Middle frontal gyrus (tissue), 1 donor: ENCODE results near the gene DLG2.
"Not testable (repeated sequence)": the region's sequence is repeated elsewhere in the genome, so short reads cannot be mapped to it uniquely, and the experiment has no call there.

Experiments
- DNase-seq: peaks from one replicate; pipeline ENCODE4 v3.0.0-alpha.2; 2015; ENCODE audit warnings: low spot score; ENCODE audit errors: extremely low spot score

Gene DLG2

DNA sequence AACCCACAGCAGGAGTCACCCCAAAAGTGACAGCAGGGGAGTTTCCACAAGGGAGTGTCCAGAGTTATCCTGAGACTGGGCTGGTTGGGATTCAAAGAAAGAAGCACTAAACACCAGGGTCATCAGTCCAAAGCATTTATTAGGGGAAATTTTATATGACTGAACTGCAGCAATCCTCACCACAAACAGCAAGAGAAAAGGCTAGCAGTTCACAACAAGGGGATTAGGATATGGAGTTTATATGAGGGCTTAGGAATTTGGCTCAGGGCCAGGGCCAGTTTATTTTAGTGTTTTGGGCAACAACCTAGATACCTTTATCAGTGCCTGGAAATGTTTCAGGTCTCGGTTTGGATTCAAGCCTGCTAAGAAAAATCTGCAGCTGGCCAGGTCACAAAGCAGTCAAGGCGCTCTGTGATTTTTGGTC is 16.1 kb upstream of the DLG2 start:
- DNase-seq, result no peak

DNA sequence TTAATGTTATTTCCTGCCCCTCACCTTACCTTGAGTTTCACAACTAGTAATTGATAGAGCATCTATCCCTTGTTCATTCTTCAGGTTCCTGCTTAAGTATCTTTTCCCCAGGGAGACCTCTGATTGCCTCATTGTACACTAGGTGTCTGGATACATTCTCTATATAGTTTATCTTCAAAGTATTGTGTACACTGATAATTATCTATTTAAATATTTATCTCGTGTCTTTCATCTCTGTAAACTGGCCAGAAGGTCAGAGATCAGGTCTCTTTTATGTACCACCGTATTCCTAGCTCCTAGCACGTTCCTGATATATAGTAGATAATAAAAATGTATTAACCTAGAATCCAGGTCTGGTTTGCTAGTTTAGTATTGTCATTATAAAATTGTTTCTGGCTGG is 7.6 kb upstream of the DLG2 start:
- no peak for DNase-seq

DNA sequence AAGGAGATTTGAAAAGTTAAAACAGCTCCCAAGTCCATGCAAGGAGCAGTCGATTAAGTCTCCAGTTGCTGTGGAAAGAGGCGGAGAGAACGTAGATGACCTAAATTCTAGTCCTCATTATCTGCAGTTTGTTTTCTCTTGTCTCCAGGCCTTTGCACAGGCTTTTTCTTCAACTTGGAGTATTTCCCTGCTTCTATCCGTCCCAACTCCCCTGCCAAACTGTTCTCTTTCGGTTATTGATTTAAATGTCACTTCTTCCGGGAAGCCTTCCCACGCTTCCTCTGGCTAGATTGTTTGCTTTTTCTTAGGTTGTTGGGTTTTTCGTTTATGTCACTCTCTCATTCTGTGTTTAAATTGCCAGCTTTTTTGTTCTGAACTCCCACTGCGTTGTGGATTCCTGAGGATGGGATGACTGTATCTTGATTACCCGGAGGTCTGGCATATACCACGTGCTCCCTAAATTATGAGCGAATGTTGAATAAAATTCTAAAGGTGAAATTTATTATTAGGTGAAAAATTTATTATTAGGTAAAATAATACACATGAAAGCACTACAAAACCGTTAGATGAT is 1.7 kb upstream of the DLG2 start:
- DNase-seq, result no peak

DNA sequence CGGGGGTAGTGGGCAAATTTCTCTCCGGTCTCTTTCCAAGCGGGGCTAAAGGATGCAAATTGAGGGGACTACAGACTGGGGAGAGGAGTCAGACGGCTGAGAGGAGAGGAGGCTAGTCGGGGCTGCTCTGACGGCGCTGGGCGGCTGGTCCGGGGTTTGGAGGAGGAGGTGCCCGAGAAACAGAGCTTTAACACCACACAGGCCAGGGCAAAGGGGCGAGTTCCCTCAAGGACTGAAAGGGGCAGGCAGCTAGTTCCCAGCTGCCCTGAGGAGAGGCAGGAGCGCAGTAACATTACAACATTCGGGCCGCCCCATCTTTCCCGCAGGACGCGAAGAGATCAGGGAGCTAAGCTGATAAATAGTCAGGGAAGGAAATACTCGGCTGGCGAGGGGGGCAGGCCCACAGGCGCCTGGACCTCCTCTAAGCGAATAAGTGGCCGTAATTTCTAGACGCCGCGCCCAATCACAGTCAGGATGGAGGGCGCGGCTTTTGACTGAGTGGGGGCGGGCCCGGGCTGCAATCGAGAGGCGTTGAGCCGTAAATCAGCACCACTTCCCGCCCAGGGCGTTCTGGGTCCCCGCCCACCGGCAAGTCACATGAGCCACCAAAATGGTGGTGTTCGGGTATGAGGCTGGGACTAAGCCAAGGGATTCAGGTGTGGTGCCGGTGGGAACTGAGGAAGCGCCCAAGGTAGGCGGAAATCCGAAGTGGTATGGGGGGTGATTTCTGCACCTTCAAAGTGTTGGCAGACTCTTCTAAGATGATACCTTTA is 1.0 kb upstream of the DLG2 start, which contains the start of gene TMEM126B:
Gene TMEM126B, plus strand, starts transcription at position 596 of the 773 bp plus-strand sequence. Its CDS starts 15 bp downstream, at position 611.
- peak; percentile 97 for DNase-seq

DNA sequence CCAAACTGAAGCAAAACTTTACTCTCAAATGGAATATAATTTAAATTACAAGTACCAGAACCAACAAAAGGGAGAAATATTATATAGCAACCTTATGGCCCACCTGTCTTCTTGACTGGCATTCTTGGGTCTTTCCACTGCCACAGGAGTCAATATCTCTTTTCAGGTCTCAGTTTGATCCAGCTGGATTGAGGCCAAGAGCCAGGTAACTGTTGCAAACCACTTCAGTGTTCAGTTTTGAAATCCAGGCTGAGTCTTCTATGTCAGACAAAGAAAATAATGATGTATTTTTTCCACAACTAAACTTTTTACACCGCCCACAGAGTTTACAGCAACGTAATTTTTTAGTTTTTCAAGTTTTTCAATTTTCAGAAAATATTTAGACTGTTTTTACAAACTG is 648 bp downstream of the DLG2 start:
- DNase-seq, result no peak

DNA sequence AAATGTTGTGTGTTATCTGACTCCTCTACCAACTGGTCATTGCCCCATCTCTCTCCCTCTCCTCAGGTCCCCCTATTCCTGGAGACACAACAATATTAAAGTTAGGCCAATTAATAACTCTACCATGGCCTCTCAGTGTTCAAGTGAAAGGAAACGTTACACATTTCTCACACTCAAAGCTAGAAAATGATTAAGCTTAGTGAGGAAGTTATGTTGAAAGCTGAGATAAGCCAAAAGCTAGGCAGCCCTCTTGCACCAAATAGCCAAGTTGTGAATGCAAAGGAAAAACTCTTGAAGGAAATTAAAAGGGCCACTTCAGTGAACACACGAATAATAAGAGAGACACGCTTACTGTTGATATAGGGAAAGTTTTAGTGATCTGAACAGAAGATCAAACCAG is 6.9 kb downstream of the DLG2 start:
- no peak for DNase-seq

DNA sequence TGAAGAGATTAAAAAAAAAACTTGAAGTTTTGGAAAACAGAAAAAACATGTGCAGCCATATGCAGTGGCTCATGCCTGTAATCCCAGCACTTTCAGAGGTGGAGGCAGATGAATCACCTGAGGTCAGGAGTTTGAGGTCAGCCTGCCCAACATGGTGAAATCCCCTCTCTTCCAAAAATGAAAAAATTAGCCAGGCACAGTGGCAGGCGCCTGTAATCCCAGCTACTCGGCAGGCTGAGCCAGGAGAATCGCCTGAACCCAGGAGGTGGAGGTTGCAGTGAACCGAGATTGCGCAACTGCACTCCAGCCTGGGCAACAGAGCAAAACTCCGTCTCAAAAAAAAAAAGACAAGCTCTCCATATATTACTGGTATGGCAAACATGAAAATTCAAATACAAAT is 7.6 kb downstream of the DLG2 start:
- no peak for DNase-seq

DNA sequence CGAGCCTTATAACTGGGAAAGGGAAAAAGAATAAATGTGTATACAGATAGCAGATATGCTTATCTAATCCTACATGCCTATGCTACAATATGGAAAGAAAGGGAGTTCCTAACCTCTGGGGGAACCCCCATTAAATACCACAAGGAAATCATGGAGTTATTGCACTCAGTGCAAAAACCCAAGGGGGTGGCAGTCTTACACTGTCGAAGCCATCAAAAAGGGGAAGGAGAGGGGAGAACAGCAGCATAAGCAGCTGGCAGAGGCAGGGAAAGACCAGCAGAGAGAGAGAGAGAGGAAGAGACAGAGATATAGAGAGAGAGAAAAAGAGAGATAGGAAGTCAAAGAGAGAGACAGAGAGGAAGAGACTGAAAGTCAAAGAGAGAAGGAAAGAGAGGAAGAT is 15.5 kb downstream of the DLG2 start:
- not testable (repeated sequence) for DNase-seq

DNA sequence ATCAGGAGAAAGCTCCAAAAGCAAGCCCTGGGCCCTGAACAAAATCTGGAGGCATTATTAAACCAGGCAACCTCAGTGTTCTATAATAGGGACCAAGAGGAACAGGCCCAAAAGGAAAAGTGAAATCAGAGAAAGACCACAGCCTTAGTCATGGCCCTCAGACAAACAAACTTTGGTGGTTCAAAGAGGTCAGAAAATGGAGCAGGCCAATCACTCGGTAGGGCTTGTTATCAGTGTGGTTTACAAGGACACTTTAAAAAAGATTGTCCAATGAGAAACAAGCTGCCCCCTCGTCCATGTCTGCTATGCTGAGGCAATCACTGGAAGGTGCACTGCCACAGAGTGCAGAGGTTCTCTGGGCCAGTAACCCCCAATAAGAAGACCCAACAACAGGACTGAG is 17.9 kb downstream of the DLG2 start:
- DNase-seq, result not testable (repeated sequence)

DNA sequence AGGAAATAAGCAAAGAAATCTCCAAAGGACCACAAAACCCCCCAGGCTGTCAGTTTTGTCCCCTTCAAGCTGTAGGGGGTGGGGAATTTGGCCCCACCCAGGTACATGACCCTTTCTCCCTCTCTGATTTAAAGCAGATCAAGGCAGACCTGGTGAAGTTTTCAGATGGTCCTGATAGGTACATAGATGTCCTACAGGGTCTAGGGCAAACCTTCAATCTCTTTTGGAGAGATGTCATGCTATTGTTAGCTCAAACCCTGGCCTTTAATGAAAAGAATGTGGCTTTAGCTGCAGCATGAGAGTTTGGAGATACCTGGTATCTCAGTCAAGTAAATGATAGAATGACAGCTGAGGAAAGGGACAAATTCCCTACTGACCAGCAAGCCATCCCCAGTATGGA is 18.5 kb downstream of the DLG2 start:
- not testable (repeated sequence) for DNase-seq

DNA sequence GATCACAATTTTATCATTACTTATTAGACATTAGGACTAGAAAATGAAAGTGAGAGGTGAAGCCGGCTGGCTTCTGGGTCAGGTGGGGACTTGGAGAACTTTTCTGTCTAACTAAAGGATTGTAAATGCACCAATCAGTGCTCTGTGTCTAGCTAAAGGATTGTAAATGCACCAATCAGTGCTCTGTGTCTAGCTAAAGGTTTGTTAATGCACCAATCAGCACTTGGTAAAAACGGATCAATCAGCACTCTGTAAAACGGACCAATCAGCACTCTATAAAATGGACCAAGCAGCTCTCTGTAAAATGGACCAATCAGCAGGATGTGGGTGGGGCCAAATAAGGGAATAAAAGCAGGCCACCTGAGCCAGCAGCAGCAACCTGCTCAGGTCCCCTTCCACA is 20.9 kb downstream of the DLG2 start:
- DNase-seq, result not testable (repeated sequence)

DNA sequence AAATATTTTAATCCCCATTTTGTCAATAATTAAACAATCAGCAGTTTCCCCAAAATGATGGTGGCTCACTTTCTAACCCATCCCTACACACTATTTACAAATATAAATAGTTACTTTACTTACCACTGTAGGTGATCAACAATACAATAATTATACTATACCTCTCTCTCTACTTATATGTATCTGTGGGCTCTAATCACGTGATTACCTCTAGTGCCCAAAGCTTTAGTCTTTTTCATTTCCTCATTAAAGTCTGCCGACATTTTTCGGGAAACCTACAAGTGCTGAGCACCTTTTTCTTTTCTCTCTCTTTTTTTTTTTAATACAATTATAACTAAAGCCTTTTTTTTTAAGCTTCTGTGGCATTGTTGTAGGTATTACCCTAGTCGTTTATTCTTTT is 23.9 kb downstream of the DLG2 start:
- DNase-seq, result no peak

DNA sequence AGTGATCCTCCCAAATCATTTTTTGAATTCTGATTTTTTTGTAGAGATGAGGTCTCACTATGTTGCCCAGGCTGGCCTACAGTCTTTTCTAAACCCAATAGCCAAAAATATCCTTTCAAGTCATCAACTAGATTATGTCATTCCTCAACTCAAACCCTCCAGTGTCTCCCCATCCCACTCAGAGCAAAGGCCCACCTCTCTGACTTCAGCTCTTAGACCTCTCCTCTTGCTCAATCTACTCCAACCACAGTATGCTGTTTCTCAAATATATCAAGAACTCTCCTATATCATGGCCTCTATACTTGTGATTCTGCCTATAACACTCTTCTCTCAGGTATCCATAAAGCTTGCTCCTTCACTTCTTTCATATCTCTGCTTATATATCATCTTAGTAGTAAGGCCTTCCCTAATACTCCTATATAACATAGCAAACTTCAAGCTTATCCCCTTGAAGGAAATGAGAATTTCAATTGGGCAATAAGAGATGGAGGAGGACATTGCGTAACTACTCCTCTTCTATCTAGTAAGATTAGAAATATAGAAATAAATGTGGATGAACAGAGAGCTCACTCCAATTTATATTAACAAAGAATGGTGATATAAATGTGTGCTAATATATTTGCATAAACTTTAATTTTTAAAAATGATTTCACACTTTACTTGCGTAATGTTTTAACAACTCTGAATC is 24.5 kb downstream of the DLG2 start:
- no peak for DNase-seq

DNA sequence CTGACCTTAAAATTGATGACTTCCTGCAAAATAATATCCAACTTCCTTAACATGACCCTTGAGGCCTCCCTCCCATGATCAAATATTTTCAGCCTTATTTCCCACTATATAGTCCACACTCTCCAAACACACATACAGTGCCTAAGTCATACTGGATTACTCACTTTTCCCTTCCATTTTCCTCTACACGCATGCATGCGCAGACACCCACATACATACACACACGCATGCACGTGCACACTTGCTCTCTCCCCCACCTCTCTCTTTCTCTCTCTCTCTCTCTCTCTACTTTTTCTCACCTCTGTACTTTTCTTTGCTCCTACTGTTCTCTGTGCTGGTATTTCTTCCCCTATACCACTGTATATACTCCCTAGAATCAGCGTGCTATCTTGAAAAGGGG is 28.1 kb downstream of the DLG2 start:
- no peak for DNase-seq

DNA sequence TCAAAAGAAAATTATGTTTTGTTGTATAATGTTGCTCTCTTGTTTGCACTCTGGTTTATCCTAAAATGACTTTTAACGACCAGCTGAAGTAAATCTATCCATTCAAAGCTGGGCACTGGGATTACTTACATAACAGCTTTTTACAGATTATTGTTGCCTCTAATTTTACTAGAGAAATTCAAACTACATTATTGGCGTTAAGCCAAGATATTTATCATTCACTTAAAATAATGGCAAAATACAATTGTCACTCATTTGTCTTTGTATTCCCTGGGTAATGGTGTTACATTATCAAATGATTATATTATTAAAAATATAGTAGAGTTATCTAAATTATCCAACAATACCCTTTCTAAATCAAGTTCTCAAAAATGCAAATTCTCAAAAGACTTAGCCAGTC is 30.3 kb downstream of the DLG2 start:
- DNase-seq, result no peak

DNA sequence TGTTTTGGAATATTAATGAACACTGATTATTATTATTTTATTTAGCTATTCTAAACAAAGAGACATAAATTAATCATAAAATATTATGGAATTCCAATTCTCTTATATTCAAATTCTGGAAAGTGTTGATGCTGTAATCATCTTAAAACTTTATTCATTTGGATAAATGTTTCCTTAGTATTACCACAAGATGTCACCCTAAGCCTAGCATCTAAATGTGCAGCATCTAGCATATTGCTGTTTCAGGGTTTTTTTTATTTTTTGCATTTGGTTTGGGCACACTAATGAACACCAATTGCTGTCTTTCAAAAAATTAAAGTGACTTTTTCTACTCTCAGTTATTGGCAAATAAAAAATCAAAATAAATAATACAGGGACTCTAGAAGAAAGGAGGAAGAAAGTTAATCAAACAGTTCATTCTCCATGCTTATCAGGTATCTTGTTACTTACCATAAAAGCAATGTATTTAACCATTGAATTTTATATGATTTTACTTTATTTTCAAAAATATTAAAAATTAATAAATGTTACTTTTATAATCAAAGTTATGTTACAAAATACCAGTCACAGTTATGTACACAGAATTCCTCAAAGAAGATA is 31.8 kb downstream of the DLG2 start:
- peak; percentile 20 for DNase-seq

DNA sequence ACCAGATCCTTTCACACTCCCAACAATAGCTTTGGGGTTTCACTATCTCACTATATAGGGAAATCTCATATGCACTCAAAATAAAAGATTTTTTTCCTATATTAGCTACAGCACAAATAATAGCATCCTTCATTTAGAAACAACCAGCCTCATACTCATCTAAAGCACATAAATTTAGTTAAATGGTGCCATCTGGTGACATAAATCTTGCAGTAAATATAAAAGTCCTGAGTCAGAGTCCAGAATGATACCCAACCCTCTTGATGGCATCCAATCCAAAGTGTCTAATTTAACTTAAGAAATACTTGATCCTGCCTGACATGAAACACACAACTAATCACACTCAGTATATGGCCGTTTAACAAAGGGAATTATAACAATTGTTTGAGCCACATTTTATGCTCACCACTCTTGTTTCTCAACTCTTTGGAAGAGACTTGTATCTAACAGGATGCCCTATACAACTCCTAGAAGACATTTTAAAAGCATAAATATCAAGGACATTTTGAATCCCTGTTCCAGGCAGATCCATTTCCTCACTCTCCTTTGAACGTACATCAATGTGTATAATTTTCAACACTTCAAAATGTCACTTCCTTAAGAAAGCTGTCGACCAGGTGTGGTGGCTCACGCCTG is 36.2 kb downstream of the DLG2 start:
- DNase-seq, result no peak

DNA sequence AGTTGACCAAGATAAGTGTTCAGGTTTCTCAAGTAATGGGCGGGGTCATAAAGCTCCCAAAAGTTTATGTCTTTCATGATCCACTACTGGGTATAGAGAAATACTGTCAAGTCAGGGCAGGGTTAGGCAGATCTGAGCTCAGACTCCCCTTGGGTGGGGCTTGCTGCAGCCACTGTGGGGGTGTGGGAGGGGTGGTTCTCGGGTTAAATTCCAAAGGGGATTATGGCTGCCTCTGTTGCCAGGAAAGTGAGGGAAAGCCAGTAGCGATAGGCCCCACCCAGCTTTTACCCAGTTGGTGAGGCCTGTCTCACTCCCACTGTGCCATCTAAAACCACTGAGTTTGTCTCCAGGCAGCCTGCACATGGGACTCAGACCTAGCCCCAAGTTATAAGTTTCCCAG is 37.8 kb downstream of the DLG2 start:
- no peak for DNase-seq

DNA sequence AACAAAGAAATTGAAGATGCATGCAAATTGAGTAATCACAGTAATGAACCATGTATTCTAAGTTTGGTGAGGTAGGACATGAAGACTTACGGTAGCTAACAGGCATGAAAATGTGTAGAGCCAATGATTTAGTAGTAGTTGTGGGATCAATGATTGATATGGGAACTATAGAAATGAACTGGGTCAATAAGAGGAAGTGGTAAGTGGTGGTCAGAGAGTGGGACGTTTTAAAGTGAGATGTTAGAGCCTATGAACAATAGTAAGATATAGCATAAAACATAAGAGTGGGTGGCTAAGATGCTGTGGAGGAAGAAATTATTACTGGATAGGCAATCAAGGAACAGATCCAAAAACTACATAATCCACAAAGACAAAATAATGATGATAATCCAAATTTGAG is 45.0 kb downstream of the DLG2 start:
- no peak for DNase-seq

DNA sequence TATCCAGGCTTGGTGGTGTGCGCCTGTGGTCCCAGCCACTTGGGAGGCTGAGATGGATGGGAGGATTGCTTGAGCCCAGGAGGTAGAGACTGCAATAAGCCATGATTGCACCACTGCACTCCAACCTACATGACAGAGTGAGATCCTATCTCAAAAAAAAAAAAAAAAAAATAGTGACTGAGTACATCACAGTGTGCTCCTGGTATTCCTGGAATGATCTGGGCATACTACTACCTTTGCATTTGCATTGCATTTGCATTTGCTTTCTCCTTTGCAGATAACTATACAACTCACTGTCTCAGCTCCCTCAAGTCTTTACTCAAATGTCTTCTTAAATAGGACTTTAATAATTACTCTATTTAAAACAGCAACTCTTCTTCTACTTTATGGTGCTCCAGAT is 51.8 kb downstream of the DLG2 start:
- no peak for DNase-seq

DNA sequence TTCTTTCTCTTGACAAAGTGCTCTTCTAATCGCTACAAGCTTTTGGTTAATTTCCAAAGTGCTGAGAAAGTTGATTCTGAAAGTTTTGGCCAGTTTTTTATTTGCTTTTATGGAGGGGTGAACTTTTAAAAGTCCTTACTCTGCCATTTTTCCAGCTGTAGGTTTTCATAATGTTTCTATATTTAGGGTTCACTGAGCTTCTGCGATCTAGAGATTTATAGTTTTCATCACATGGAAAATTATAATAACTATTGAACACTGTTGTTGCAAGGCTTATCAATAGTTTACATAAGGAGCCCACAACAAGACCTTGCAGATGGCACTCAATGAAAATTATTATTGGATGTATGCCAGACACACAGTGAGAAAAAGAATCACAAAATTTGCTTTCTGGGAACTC is 55.1 kb downstream of the DLG2 start:
- DNase-seq, result no peak

DNA sequence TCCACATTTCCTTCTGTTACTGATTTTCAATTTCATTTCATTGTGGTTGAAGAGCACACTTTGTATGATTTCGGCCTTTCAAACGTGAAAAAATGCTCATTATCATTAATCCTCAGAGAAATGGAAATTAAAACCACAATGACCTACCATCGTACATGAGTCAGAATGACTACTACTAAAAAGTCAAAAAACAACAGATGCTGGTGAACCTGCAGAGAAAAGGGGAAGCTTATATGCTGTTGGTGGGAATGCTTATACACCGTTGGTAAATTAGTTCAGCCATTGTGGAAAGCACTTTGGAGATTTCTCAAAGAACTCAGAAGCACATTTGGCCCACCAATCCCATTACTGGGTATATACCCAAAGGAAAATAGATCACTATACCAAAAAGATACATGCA is 57.6 kb downstream of the DLG2 start:
- no peak for DNase-seq
